ENCODE data around the gene SMC3.
A peak's percentile ranks its signal among the peaks of the same experiment; 100 is the strongest.

DNA sequence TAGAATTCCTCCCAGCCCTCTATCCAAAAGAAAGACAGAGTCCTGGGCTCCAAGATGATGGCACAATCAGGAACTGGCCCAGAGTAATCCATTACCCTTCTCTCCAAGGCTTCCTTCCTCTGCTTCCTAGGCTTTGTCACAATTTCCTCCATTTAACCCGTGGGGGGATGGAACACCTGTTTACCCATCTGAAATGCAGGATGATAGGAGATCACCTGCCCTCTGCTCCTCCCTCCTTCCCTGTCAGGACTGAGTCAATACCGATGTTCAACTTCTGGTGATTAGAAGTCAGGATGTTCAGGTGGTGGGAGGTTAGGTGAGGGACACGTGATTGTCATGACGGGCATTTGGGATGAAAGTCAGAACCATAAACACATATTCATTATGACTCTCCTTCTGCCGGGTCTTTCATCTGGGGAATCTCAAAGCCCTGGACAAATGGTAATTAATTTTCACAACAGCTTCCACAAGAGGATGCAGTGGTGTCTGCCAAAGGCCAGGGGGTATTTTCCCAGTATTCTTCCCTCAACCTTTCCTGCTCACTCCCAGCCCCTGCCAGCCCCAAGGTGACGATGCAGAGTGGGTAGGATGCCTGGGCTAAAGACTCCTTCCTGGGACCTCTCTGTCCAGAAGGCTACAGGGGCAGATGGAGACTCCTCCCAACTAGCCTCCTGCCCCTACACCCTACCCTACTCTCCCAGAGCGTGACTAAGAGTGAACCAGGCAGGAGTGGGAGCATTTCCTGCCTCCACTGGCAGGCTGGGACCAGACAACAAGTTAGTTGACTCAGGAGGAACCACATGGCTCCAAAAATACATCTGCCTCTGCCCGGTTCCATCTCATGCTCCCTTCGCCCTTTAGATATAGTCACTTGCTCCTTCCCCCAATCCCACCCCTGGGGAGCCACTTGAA is 41.9 kb upstream of the SMC3 start:
- TF ChIP-seq HOXA7 (CRISPR knock-in tag; IDR thresholded peaks at IDR 0.05) (0 out of 2 replicates have a peak, but pooled peaks have one; percentile 70), RFX5 (IDR thresholded peaks at IDR 0.05) (no peak), SMC3 (IDR thresholded peaks at IDR 0.05) (no peak), JUN (IDR thresholded peaks at IDR 0.05) (peak in 1 of 2 experiments; percentile 35; a peak in 1 of 5 replicates), HOXB13 (CRISPR knock-in tag; IDR thresholded peaks at IDR 0.05; ENCODE audit: low read depth) (no peak), EP300 (IDR thresholded peaks at IDR 0.05) (no peak), TP53 (CRISPR knock-in tag; IDR thresholded peaks at IDR 0.05) (peak; percentile 27; the same call in 1 of the 2 replicates)
- TF ChIP-seq, protein P1, sequence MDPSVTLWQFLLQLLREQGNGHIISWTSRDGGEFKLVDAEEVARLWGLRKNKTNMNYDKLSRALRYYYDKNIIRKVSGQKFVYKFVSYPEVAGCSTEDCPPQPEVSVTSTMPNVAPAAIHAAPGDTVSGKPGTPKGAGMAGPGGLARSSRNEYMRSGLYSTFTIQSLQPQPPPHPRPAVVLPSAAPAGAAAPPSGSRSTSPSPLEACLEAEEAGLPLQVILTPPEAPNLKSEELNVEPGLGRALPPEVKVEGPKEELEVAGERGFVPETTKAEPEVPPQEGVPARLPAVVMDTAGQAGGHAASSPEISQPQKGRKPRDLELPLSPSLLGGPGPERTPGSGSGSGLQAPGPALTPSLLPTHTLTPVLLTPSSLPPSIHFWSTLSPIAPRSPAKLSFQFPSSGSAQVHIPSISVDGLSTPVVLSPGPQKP (IDR thresholded peaks at IDR 0.05; ENCODE audit: low read depth, low read length) = no peak
- TF ChIP-seq, protein P2, sequence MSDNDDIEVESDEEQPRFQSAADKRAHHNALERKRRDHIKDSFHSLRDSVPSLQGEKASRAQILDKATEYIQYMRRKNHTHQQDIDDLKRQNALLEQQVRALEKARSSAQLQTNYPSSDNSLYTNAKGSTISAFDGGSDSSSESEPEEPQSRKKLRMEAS (IDR thresholded peaks at IDR 0.05) = 0 out of 2 replicates have a peak, but pooled peaks have one; percentile 19
- TF ChIP-seq, protein P3, sequence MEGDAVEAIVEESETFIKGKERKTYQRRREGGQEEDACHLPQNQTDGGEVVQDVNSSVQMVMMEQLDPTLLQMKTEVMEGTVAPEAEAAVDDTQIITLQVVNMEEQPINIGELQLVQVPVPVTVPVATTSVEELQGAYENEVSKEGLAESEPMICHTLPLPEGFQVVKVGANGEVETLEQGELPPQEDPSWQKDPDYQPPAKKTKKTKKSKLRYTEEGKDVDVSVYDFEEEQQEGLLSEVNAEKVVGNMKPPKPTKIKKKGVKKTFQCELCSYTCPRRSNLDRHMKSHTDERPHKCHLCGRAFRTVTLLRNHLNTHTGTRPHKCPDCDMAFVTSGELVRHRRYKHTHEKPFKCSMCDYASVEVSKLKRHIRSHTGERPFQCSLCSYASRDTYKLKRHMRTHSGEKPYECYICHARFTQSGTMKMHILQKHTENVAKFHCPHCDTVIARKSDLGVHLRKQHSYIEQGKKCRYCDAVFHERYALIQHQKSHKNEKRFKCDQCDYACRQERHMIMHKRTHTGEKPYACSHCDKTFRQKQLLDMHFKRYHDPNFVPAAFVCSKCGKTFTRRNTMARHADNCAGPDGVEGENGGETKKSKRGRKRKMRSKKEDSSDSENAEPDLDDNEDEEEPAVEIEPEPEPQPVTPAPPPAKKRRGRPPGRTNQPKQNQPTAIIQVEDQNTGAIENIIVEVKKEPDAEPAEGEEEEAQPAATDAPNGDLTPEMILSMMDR (IDR thresholded peaks at IDR 0.05) = no peak
- TF ChIP-seq, protein P4, sequence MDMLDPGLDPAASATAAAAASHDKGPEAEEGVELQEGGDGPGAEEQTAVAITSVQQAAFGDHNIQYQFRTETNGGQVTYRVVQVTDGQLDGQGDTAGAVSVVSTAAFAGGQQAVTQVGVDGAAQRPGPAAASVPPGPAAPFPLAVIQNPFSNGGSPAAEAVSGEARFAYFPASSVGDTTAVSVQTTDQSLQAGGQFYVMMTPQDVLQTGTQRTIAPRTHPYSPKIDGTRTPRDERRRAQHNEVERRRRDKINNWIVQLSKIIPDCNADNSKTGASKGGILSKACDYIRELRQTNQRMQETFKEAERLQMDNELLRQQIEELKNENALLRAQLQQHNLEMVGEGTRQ (IDR thresholded peaks at IDR 0.05) = no peak
